ENCODE measurements around the gene MDFI. TPM values are rescaled to one million over a fixed set of nuclear protein-coding genes. Genes with fewer than 3 reads are reported as not detected.

The MDFI gene
- total and polyA plus RNA-seq, 9 of the 15 experiments (the other 6 are each of a cell fraction or from before 2014, with no cell fraction given) = not detected

Small RNA genes lying within 50 kb of the gene (microRNA-seq; reads per million reads assigned to microRNA genes)
- not detected for gene MIR4641 (ENCODE audit: borderline microRNAs expressed)

Small RNA genes lying within 50 kb of the gene (small RNA-seq; reads per million reads assigned to genes)
- not detected for gene MIR4641

Other genes with a start within 250 kb of the MDFI start
- gene FOXP4, start 92.1 kb upstream of the MDFI start, total RNA-seq (2014; rRNA removed) = 3.4 and 5.9 TPM in 2 replicates
- 0.70 and 1.1 TPM in 2 replicates for gene FOXP4, start 92.1 kb upstream of the MDFI start, total RNA-seq (2014; rRNA removed; fragmentation: Illumina TruSeq; extraction: Trizol)
- gene FOXP4, start 92.1 kb upstream of the MDFI start, total RNA-seq (2015; rRNA removed; fragmentation: Illumina TruSeq; extraction: Trizol) = 2.3 TPM in 2 replicates
- 26.7 and 29.4 TPM in 2 replicates for gene FOXP4, start 92.1 kb upstream of the MDFI start, total RNA-seq (2021)
- 1.2 and 2.9 TPM in 2 replicates for gene FOXP4, start 92.1 kb upstream of the MDFI start, polyA plus RNA-seq (2011; rRNA removed)
- 5.9 and 13.8 TPM in 2 replicates for gene FOXP4, start 92.1 kb upstream of the MDFI start, polyA plus RNA-seq (2014; fragmentation: Illumina TruSeq; extraction: Trizol)
- under 1 TPM; 0.11 TPM for gene FOXP4, start 92.1 kb upstream of the MDFI start, polyA plus RNA-seq (2014; fragmentation: Nextera tagmentation; extraction: Ambion mirVana)
- 6.7 and 7.4 TPM in 2 replicates for gene FOXP4, start 92.1 kb upstream of the MDFI start, polyA plus RNA-seq (2014; rRNA removed)
- 3.8 and 4.4 TPM in 2 replicates for gene TFEB, start 97.1 kb downstream of the MDFI start, total RNA-seq (2014; rRNA removed)
- gene TFEB, start 97.1 kb downstream of the MDFI start, total RNA-seq (2014; rRNA removed; fragmentation: Illumina TruSeq; extraction: Trizol) = 0.64 and 0.84 TPM in 2 replicates
- gene TFEB, start 97.1 kb downstream of the MDFI start, total RNA-seq (2015; rRNA removed; fragmentation: Illumina TruSeq; extraction: Trizol) = 1.1 TPM in 2 replicates
- 3.6 and 4.7 TPM in 2 replicates for gene TFEB, start 97.1 kb downstream of the MDFI start, total RNA-seq (2021)
- gene TFEB, start 97.1 kb downstream of the MDFI start, polyA plus RNA-seq (2011; rRNA removed) = 2.0 and 4.4 TPM in 2 replicates
- 2.0 TPM in 2 replicates for gene TFEB, start 97.1 kb downstream of the MDFI start, polyA plus RNA-seq (2014; fragmentation: Illumina TruSeq; extraction: Trizol)
- gene TFEB, start 97.1 kb downstream of the MDFI start, polyA plus RNA-seq (2014; fragmentation: Nextera tagmentation; extraction: Ambion mirVana) = under 1 TPM; 0.04 to 0.07 TPM
- gene TFEB, start 97.1 kb downstream of the MDFI start, polyA plus RNA-seq (2014; rRNA removed) = 1.8 and 2.4 TPM in 2 replicates
- not detected in 2 replicates for gene PGC, start 108.9 kb downstream of the MDFI start, total RNA-seq (2014; rRNA removed)
- not detected in 2 replicates for gene PGC, start 108.9 kb downstream of the MDFI start, total RNA-seq (2014; rRNA removed; fragmentation: Illumina TruSeq; extraction: Trizol)
- not detected in 2 replicates for gene PGC, start 108.9 kb downstream of the MDFI start, total RNA-seq (2015; rRNA removed; fragmentation: Illumina TruSeq; extraction: Trizol)
- gene PGC, start 108.9 kb downstream of the MDFI start, total RNA-seq (2021) = 0.40 and 0.81 TPM in 2 replicates
- not detected in 2 replicates for gene PGC, start 108.9 kb downstream of the MDFI start, polyA plus RNA-seq (2011; rRNA removed)
- gene PGC, start 108.9 kb downstream of the MDFI start, polyA plus RNA-seq (2014; fragmentation: Illumina TruSeq; extraction: Trizol) = not detected in 2 replicates
- under 1 TPM in 1 of 2 experiments, not detected in 1; 0.17 TPM for gene PGC, start 108.9 kb downstream of the MDFI start, polyA plus RNA-seq (2014; fragmentation: Nextera tagmentation; extraction: Ambion mirVana)
- gene PGC, start 108.9 kb downstream of the MDFI start, polyA plus RNA-seq (2014; rRNA removed) = not detected in 2 replicates
- gene FRS3, start 141.4 kb downstream of the MDFI start, total RNA-seq (2014; rRNA removed) = 1.7 and 3.1 TPM in 2 replicates
- 0.45 and 1.0 TPM in 2 replicates for gene FRS3, start 141.4 kb downstream of the MDFI start, total RNA-seq (2014; rRNA removed; fragmentation: Illumina TruSeq; extraction: Trizol)
- 1.1 and 1.8 TPM in 2 replicates for gene FRS3, start 141.4 kb downstream of the MDFI start, total RNA-seq (2015; rRNA removed; fragmentation: Illumina TruSeq; extraction: Trizol)
- gene FRS3, start 141.4 kb downstream of the MDFI start, total RNA-seq (2021) = 3.1 and 3.3 TPM in 2 replicates
- gene FRS3, start 141.4 kb downstream of the MDFI start, polyA plus RNA-seq (2011; rRNA removed) = 3.0 and 4.2 TPM in 2 replicates
- 1.6 and 3.0 TPM in 2 replicates for gene FRS3, start 141.4 kb downstream of the MDFI start, polyA plus RNA-seq (2014; fragmentation: Illumina TruSeq; extraction: Trizol)
- under 1 TPM; 0.03 to 0.06 TPM for gene FRS3, start 141.4 kb downstream of the MDFI start, polyA plus RNA-seq (2014; fragmentation: Nextera tagmentation; extraction: Ambion mirVana)
- 3.4 and 3.7 TPM in 2 replicates for gene FRS3, start 141.4 kb downstream of the MDFI start, polyA plus RNA-seq (2014; rRNA removed)
- 1.3 TPM in 1 of 2 replicates, not detected in the other for gene PRICKLE4, start 142.3 kb downstream of the MDFI start, total RNA-seq (2014; rRNA removed)
- gene PRICKLE4, start 142.3 kb downstream of the MDFI start, total RNA-seq (2014; rRNA removed; fragmentation: Illumina TruSeq; extraction: Trizol) = not detected in 2 replicates
- not detected in 2 replicates for gene PRICKLE4, start 142.3 kb downstream of the MDFI start, total RNA-seq (2015; rRNA removed; fragmentation: Illumina TruSeq; extraction: Trizol)
- gene PRICKLE4, start 142.3 kb downstream of the MDFI start, total RNA-seq (2021) = 0.20 and 0.87 TPM in 2 replicates
- gene PRICKLE4, start 142.3 kb downstream of the MDFI start, polyA plus RNA-seq (2011; rRNA removed) = 0.32 and 0.54 TPM in 2 replicates
- gene PRICKLE4, start 142.3 kb downstream of the MDFI start, polyA plus RNA-seq (2014; fragmentation: Illumina TruSeq; extraction: Trizol) = not detected in 2 replicates
- not detected for gene PRICKLE4, start 142.3 kb downstream of the MDFI start, polyA plus RNA-seq (2014; fragmentation: Nextera tagmentation; extraction: Ambion mirVana)
- 0.27 and 1.7 TPM in 2 replicates for gene PRICKLE4, start 142.3 kb downstream of the MDFI start, polyA plus RNA-seq (2014; rRNA removed)
- gene TOMM6, start 149.2 kb downstream of the MDFI start, total RNA-seq (2014; rRNA removed) = 377 and 380 TPM in 2 replicates
- gene TOMM6, start 149.2 kb downstream of the MDFI start, total RNA-seq (2014; rRNA removed; fragmentation: Illumina TruSeq; extraction: Trizol) = 754 and 831 TPM in 2 replicates
- gene TOMM6, start 149.2 kb downstream of the MDFI start, total RNA-seq (2015; rRNA removed; fragmentation: Illumina TruSeq; extraction: Trizol) = 736 and 780 TPM in 2 replicates
- 677 and 726 TPM in 2 replicates for gene TOMM6, start 149.2 kb downstream of the MDFI start, total RNA-seq (2021)
- 955 and 1,065 TPM in 2 replicates for gene TOMM6, start 149.2 kb downstream of the MDFI start, polyA plus RNA-seq (2011; rRNA removed)
- gene TOMM6, start 149.2 kb downstream of the MDFI start, polyA plus RNA-seq (2014; fragmentation: Illumina TruSeq; extraction: Trizol) = 1,747 and 2,097 TPM in 2 replicates
- gene TOMM6, start 149.2 kb downstream of the MDFI start, polyA plus RNA-seq (2014; fragmentation: Nextera tagmentation; extraction: Ambion mirVana) = 1,000 to 10,000 TPM; 1,746 to 1,760 TPM
- gene TOMM6, start 149.2 kb downstream of the MDFI start, polyA plus RNA-seq (2014; rRNA removed) = 1,029 and 1,276 TPM in 2 replicates